Hepatocyte (in vitro differentiated cells): ENCODE measurements around the gene CFAP221. TPM values are rescaled to one million over a fixed set of nuclear protein-coding genes. Genes with fewer than 3 reads are reported as not detected.
A peak's percentile ranks its signal among the peaks of the same experiment; 100 is the strongest.

Source experiments
- DNase-seq: peaks from one replicate; pipeline ENCODE4 v3.0.0-alpha.2; 2016; ENCODE audit warnings: low spot score
- H2AFZ ChIP-seq: fragments of 200-600 bp; sonication (generic); 2 replicates; pipeline ENCODE4 v1.6.0; 2016; ENCODE audit warnings: antibody characterized with exemption, mild to moderate bottlenecking
- H3K27ac ChIP-seq: fragments of 200-600 bp; sonication (generic); 2 replicates; pipeline ENCODE4 v1.5.1; 2016; ENCODE audit warnings: mild to moderate bottlenecking
- H3K27me3 ChIP-seq: fragments of 200-600 bp; sonication (generic); 2 replicates; pipeline ENCODE4 v1.6.1; 2016
- H3K36me3 ChIP-seq: fragments of 200-600 bp; sonication (generic); replicated peaks from 2 replicates; pipeline ENCODE4 v1.5.1; 2016; ENCODE audit warnings: low read depth; ENCODE audit not compliant: insufficient read depth
- H3K4me1 ChIP-seq: fragments of 200-600 bp; sonication (generic); 2 replicates; pipeline ENCODE4 v1.5.1; 2016; ENCODE audit warnings: mild to moderate bottlenecking, moderate library complexity; ENCODE audit not compliant: insufficient read depth
- H3K4me2 ChIP-seq: fragments of 200-600 bp; sonication (generic); 2 replicates; pipeline ENCODE4 v1.6.0; 2016
- H3K4me3 ChIP-seq: fragments of 200-600 bp; sonication (generic); 2 replicates; pipeline ENCODE4 v1.5.1; 2016; ENCODE audit warnings: mild to moderate bottlenecking
- H3K79me2 ChIP-seq: fragments of 200-600 bp; sonication (generic); 2 replicates; pipeline ENCODE4 v1.6.0; 2017; ENCODE audit warnings: mild to moderate bottlenecking
- H3K9me2 ChIP-seq: fragments of 200-600 bp; sonication (generic); replicated peaks from 2 replicates; pipeline ENCODE4 v1.6.0; 2017; ENCODE audit warnings: mild to moderate bottlenecking; ENCODE audit not compliant: insufficient read depth
- H3K9me3 ChIP-seq: fragments of 200-600 bp; sonication (generic); 2 replicates; pipeline ENCODE4 v1.5.1; 2016; ENCODE audit warnings: low read depth, mild to moderate bottlenecking
- H4K20me1 ChIP-seq: fragments of 200-600 bp; sonication (generic); 2 replicates; pipeline ENCODE4 v1.6.0; 2016; ENCODE audit warnings: mild to moderate bottlenecking; ENCODE audit not compliant: insufficient read depth, poor library complexity, severe bottlenecking
- CTCF ChIP-seq: fragments of 200-600 bp; sonication (generic); IDR thresholded peaks from 2 replicates; pipeline ENCODE4 v1.5.1; 2016; ENCODE audit warnings: antibody characterized with exemption, mild to moderate bottlenecking; ENCODE audit not compliant: poor library complexity
- EZH2 ChIP-seq: fragments of 200-600 bp; sonication (generic); IDR thresholded peaks from 2 replicates; pipeline ENCODE4 v1.6.1; 2016; ENCODE audit warnings: antibody characterized with exemption, mild to moderate bottlenecking, borderline replicate concordance
- EZH2phosphoT487 ChIP-seq: fragments of 200-600 bp; sonication (generic); IDR thresholded peaks from one replicate; pipeline ENCODE4 v1.6.1; 2018; ENCODE audit warnings: antibody characterized with exemption, mild to moderate bottlenecking, low read depth, moderate library complexity; ENCODE audit not compliant: unreplicated experiment, severe bottlenecking
- WGBS: methylation state at CpG from one replicate; pipeline ENCODE4 v1.1.6; 2016; ENCODE audit warnings: low lambda C conversion rate; ENCODE audit errors: missing lambda C conversion rate; 5-methylcytosine and 5-hydroxymethylcytosine counted together
- polyA plus RNA-seq: library from polyadenylated mRNA; unstranded; fragments of >200 nt; fragmentation: Nextera tagmentation; extraction: Ambion mirVana; gene quantifications from 2 replicates; pipeline ENCODE4 v1.2.1, GENCODE V29; 2016
- total RNA-seq: library from RNA; depleted of rRNA; stranded (reverse); fragments of >200 nt; gene quantifications from 2 replicates; pipeline ENCODE4 v1.2.3, GENCODE V29; 2014

CFAP221 gene
- total and polyA plus RNA-seq, 2 experiments from 2014 or later: 3.3 to 3.4 TPM

GRCh38 chr2:119537792-119538191, 6.5 kb upstream of the CFAP221 start:
- H3K9me2 ChIP-seq: no peaks in the 10 kb centered on the region
- no peak overlapping the region for H3K27ac ChIP-seq
- DNase-seq: no peak
- no peak overlapping the region for H2AFZ ChIP-seq
- no peaks in the 10 kb centered on the region for H3K27me3 ChIP-seq
- H3K4me3 ChIP-seq: no peak overlapping the region
- H3K4me1 ChIP-seq: no peaks in the 10 kb centered on the region
- H3K36me3 ChIP-seq: no peaks in the 10 kb centered on the region
- H4K20me1 ChIP-seq: no peaks in the 10 kb centered on the region
- no peak for TF ChIP-seq CTCF
- no peak for TF ChIP-seq EZH2phosphoT487
- no peak for TF ChIP-seq EZH2
- H3K79me2 ChIP-seq: no peaks in the 10 kb centered on the region
- no peak overlapping the region for H3K4me2 ChIP-seq
- H3K9me3 ChIP-seq: peaks cover 4% of the 10 kb centered on the region

GRCh38 chr2:119541476-119541875, 2.8 kb upstream of the CFAP221 start:
- Histone ChIP-seq H3K9me2 (no peaks in the 10 kb centered on the region), H3K9me3 (no peaks in the 10 kb centered on the region), H3K27me3 (no peaks in the 10 kb centered on the region), H2AFZ (no peak overlapping the region), H3K4me2 (no peak overlapping the region), H3K27ac (no peak overlapping the region), H3K79me2 (no peaks in the 10 kb centered on the region), H3K4me1 (peaks cover 11% of the 10 kb centered on the region), H3K4me3 (no peak overlapping the region), H3K36me3 (no peaks in the 10 kb centered on the region), H4K20me1 (no peaks in the 10 kb centered on the region)
- DNase-seq: no peak
- TF ChIP-seq EZH2 (no peak), CTCF (no peak), EZH2phosphoT487 (no peak)
- 70% methylated on average over 2 of the region's 2 CpGs for WGBS

GRCh38 chr2:119544939-119545475, 758 bp downstream of the CFAP221 start:
- 51% methylated on average over 9 of the region's 11 CpGs for WGBS
- peak overlapping the region; percentile 97 for H3K4me2 ChIP-seq
- no peak for DNase-seq
- no peaks in the 10 kb centered on the region for H4K20me1 ChIP-seq
- H3K9me3 ChIP-seq: no peaks in the 10 kb centered on the region
- H3K79me2 ChIP-seq: no peaks in the 10 kb centered on the region
- peaks cover 22% of the 10 kb centered on the region for H3K4me1 ChIP-seq
- no peaks in the 10 kb centered on the region for H3K9me2 ChIP-seq
- no peaks in the 10 kb centered on the region for H3K36me3 ChIP-seq
- no peak for TF ChIP-seq EZH2
- no peaks in the 10 kb centered on the region for H3K27me3 ChIP-seq
- H2AFZ ChIP-seq: peak overlapping the region; percentile 85
- H3K27ac ChIP-seq: peak overlapping the region; percentile 86
- peak overlapping the region; percentile 74 for H3K4me3 ChIP-seq

- Histone ChIP-seq H3K4me2 (peak overlapping the region; percentile 97), H3K27ac (peak overlapping the region; percentile 86), H3K4me3 (no peak overlapping the region)
Observed at GRCh38 chr2:119545754-119546446, 1.7 kb downstream of the CFAP221 start.

More at GRCh38 chr2:119545754-119546446, 1.7 kb downstream of the CFAP221 start:
- no peaks in the 10 kb centered on the region for H3K36me3 ChIP-seq
- 47% methylated on average over 6 of the region's 6 CpGs for WGBS
- H3K27me3 ChIP-seq: no peaks in the 10 kb centered on the region
- H3K79me2 ChIP-seq: no peaks in the 10 kb centered on the region
- no peaks in the 10 kb centered on the region for H3K9me2 ChIP-seq
- TF ChIP-seq EZH2phosphoT487 (no peak), EZH2 (no peak), CTCF (no peak)
- DNase-seq: no peak
- no peaks in the 10 kb centered on the region for H3K9me3 ChIP-seq
- H3K4me1 ChIP-seq: peaks cover 22% of the 10 kb centered on the region
- H2AFZ ChIP-seq: no peak overlapping the region
- no peaks in the 10 kb centered on the region for H4K20me1 ChIP-seq
